Liver (tissue), 3 donors: Measurements from ENCODE around the gene BMPER.

Experiments
- RAD21 ChIP-seq, 2 donors: IDR thresholded peaks; 2 replicates each; pipeline ENCODE4 v1.6.1; 2016; ENCODE audit warnings: antibody characterized with exemption in 2 of 2, mild to moderate bottlenecking in 2 of 2
- TF ChIP-seq, protein P1 (sequence below): fragments of 150-350 bp; IDR thresholded peaks from 2 replicates; pipeline ENCODE4 v1.5.1; 2017; ENCODE audit warnings: improper control_type of control experiment, low read depth, low read length; ENCODE audit not compliant: missing input control
- TF ChIP-seq, protein P2 (sequence below): IDR thresholded peaks from 2 replicates; pipeline ENCODE4 v1.6.1; 2016; ENCODE audit warnings: antibody characterized with exemption
- donor health status: healthy.
- donor health status: healthy.

DNA sequence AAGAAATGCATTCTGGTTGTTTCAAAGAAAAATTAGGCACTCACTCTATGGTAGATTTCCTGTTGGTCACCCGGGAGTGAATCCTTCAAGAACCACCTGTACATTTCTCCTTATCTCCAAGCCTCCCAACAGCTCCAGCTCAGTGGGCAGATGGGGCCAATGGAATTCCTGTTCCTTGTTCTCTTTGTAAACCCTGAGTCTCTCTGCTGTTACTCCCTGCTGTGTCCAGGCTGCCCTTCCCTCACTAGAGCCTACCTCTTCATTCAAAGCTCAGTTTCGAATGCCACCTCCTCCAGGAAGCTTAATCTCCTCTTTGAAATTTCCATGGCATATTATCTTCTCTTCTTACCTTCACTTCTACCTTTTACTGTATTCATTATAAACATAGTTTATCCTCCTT lies 3.5 kb upstream of the BMPER start:
- TF ChIP-seq, protein P1, sequence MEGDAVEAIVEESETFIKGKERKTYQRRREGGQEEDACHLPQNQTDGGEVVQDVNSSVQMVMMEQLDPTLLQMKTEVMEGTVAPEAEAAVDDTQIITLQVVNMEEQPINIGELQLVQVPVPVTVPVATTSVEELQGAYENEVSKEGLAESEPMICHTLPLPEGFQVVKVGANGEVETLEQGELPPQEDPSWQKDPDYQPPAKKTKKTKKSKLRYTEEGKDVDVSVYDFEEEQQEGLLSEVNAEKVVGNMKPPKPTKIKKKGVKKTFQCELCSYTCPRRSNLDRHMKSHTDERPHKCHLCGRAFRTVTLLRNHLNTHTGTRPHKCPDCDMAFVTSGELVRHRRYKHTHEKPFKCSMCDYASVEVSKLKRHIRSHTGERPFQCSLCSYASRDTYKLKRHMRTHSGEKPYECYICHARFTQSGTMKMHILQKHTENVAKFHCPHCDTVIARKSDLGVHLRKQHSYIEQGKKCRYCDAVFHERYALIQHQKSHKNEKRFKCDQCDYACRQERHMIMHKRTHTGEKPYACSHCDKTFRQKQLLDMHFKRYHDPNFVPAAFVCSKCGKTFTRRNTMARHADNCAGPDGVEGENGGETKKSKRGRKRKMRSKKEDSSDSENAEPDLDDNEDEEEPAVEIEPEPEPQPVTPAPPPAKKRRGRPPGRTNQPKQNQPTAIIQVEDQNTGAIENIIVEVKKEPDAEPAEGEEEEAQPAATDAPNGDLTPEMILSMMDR, result no peak
- no peak for TF ChIP-seq RAD21 (IDR thresholded peaks at IDR 0.05)
- TF ChIP-seq, protein P2, sequence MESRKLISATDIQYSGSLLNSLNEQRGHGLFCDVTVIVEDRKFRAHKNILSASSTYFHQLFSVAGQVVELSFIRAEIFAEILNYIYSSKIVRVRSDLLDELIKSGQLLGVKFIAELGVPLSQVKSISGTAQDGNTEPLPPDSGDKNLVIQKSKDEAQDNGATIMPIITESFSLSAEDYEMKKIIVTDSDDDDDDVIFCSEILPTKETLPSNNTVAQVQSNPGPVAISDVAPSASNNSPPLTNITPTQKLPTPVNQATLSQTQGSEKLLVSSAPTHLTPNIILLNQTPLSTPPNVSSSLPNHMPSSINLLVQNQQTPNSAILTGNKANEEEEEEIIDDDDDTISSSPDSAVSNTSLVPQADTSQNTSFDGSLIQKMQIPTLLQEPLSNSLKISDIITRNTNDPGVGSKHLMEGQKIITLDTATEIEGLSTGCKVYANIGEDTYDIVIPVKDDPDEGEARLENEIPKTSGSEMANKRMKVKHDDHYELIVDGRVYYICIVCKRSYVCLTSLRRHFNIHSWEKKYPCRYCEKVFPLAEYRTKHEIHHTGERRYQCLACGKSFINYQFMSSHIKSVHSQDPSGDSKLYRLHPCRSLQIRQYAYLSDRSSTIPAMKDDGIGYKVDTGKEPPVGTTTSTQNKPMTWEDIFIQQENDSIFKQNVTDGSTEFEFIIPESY, result no peak
